KMS-11 (cell line): Measurements from ENCODE around the gene FAM120B.

Source experiments
- H2AFZ ChIP-seq: fragments of 200-600 bp; sonication (generic); 2 replicates; pipeline ENCODE4 v1.6.1; 2016; ENCODE audit warnings: antibody characterized with exemption, mixed run types, low read depth
- H3K27ac ChIP-seq: fragments of 200-600 bp; sonication (generic); 2 replicates; pipeline ENCODE4 v1.6.1; 2016; ENCODE audit warnings: mild to moderate bottlenecking, mixed run types
- H3K27me3 ChIP-seq: fragments of 200-600 bp; sonication (generic); 2 replicates; pipeline ENCODE4 v1.6.1; 2017; ENCODE audit warnings: mild to moderate bottlenecking, low read depth, mixed run types, moderate library complexity; ENCODE audit not compliant: insufficient read depth
- H3K36me3 ChIP-seq: fragments of 200-600 bp; sonication (generic); 2 replicates; pipeline ENCODE4 v1.6.1; 2017; ENCODE audit warnings: mild to moderate bottlenecking, mixed run types; ENCODE audit not compliant: insufficient read depth
- H3K4me1 ChIP-seq: fragments of 200-600 bp; sonication (generic); 2 replicates; pipeline ENCODE4 v1.6.1; 2016; ENCODE audit warnings: mild to moderate bottlenecking, low read depth, mixed run types; ENCODE audit not compliant: poor library complexity, severe bottlenecking
- H3K4me2 ChIP-seq: fragments of 200-600 bp; sonication (generic); 2 replicates; pipeline ENCODE4 v1.7.0; 2016; ENCODE audit warnings: mild to moderate bottlenecking, mixed run types
- H3K4me3 ChIP-seq: fragments of 200-600 bp; sonication (generic); IDR thresholded peaks from 2 replicates; pipeline ENCODE4 v1.6.1; 2017; ENCODE audit warnings: low read depth, low read length, mixed read lengths; ENCODE audit not compliant: insufficient read depth
- H3K79me2 ChIP-seq: fragments of 200-600 bp; sonication (generic); 2 replicates; pipeline ENCODE4 v1.6.1; 2016; ENCODE audit warnings: low read depth, mixed run types; ENCODE audit not compliant: insufficient read depth
- H3K9ac ChIP-seq: fragments of 200-600 bp; sonication (generic); 2 replicates; pipeline ENCODE4 v1.6.1; 2016; ENCODE audit warnings: mild to moderate bottlenecking, mixed run types
- H4K20me1 ChIP-seq: fragments of 200-600 bp; sonication (generic); 2 replicates; pipeline ENCODE4 v1.6.1; 2016; ENCODE audit warnings: mild to moderate bottlenecking, mixed run types; ENCODE audit not compliant: insufficient read depth
- CTCF ChIP-seq: fragments of 200-600 bp; sonication (generic); conservative IDR thresholded peaks from 2 replicates; pipeline ENCODE4 v1.6.1; 2017; ENCODE audit warnings: low read depth, mild to moderate bottlenecking, antibody characterized with exemption, low read length, moderate library complexity, mixed read lengths

The FAM120B gene

GRCh38 chr6:170295510-170296422, 10.8 kb upstream of the FAM120B start:
- Histone ChIP-seq H3K4me3 (no peak overlapping the region), H2AFZ (peak overlapping the region; percentile 61), H3K36me3 (no peaks in the 10 kb centered on the region), H4K20me1 (no peaks in the 10 kb centered on the region), H3K79me2 (no peaks in the 10 kb centered on the region), H3K27ac (no peak overlapping the region), H3K27me3 (peaks cover 45% of the 10 kb centered on the region), H3K9ac (no peak overlapping the region; the same call in 1 of the 2 replicates), H3K4me1 (peaks cover 4% of the 10 kb centered on the region), H3K4me2 (peak overlapping the region; percentile 48)
- no peak for TF ChIP-seq CTCF

DNA sequence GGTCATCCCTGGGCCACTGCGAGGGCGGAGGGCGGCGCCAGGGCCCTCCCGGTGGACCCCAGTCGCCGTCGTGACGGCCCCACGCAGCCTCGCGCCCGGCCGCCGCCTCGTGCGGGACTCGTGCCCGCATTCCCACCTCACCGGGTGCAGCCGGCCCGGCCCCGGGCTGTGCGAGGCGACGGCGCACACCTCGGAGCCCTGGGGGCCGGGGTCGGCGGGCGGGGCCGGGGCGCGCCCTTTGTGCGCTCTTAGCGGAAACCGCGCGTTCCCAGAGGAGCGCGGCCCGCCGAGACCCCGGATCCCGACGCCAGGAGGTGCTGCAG, 10.2 kb upstream of the FAM120B start:
- no peaks in the 10 kb centered on the region for H3K79me2 ChIP-seq
- H3K9ac ChIP-seq: no peak overlapping the region
- H3K36me3 ChIP-seq: no peaks in the 10 kb centered on the region
- H3K4me3 ChIP-seq: no peak overlapping the region
- H3K27ac ChIP-seq: no peak overlapping the region
- H3K4me2 ChIP-seq: peak overlapping the region; percentile 48; the same call in 1 of the 2 replicates
- H4K20me1 ChIP-seq: no peaks in the 10 kb centered on the region
- H3K4me1 ChIP-seq: peaks cover 4% of the 10 kb centered on the region
- no peak for TF ChIP-seq CTCF
- peaks cover 45% of the 10 kb centered on the region for H3K27me3 ChIP-seq
- no peak overlapping the region for H2AFZ ChIP-seq

- Histone ChIP-seq H3K36me3 (no peaks in the 10 kb centered on the region), H3K4me3 (no peak overlapping the region), H3K4me2 (no peak overlapping the region), H3K27ac (no peak overlapping the region), H2AFZ (no peak overlapping the region), H3K4me1 (peaks cover 4% of the 10 kb centered on the region), H3K9ac (no peak overlapping the region), H3K27me3 (peaks cover 40% of the 10 kb centered on the region), H3K79me2 (no peaks in the 10 kb centered on the region), H4K20me1 (no peaks in the 10 kb centered on the region)
- no peak for TF ChIP-seq CTCF
Observed at GRCh38 chr6:170296746-170297575, 9.6 kb upstream of the FAM120B start.

DNA sequence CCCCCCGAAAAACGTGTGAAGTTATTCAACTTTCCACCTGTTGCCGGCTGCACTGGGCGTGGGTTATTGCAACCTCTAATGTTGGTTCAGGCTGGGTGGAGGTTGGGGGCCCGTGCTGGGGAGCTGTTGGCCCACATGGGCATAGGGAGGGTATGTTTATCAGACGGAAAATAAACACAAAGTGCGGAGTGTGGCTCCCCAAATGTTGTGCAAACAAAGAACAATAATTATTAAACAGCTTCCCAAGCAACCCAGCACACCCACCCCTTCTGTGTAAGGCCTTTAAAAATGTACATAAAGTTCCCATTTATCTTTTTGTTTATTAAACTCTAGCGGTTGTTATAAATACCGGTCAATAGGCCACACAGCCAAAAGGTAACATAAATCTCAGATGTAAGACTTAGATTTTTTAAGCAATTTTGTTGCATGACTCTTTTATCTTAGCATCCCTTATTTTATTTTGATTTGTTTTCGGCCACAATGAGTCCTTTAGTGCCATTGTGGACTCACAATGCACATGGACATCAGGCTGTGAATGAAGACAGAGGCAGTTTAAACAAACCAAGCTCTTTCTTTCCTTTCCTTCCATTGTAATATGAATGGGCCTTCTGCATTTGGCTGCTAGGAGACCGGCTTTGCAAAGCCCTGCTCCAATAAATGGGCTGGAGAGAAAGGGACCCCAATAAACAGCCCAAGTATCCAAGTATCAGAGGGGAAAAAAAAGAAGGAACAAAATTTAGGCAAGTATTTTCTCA, 8.8 kb upstream of the FAM120B start:
- Histone ChIP-seq H3K27me3 (peaks cover 32% of the 10 kb centered on the region), H3K4me1 (peaks cover 4% of the 10 kb centered on the region), H3K27ac (no peak overlapping the region), H3K9ac (no peak overlapping the region), H3K79me2 (no peaks in the 10 kb centered on the region), H3K36me3 (no peaks in the 10 kb centered on the region), H3K4me2 (no peak overlapping the region), H3K4me3 (no peak overlapping the region), H2AFZ (no peak overlapping the region), H4K20me1 (no peaks in the 10 kb centered on the region)
- no peak for TF ChIP-seq CTCF
